ENCODE measurements around the gene TLE4. TPM values are rescaled to one million over a fixed set of nuclear protein-coding genes. Genes with fewer than 3 reads are reported as not detected.

Gene TLE4
- total and polyA plus RNA-seq, 2 of the 4 experiments (the other 2 are of a cell fraction) = 68.0 to 78.1 TPM

GRCh38 chr9:79572032-79572607, 355 bp downstream of the TLE4 start (continued):
- no peak for TF ChIP-seq NFE2L2 (IDR thresholded peaks at IDR 0.05; ENCODE audit: low read depth, low read length)
- TF ChIP-seq CHD1 (IDR thresholded peaks at IDR 0.05; ENCODE audit: low read depth, low read length) = no peak; the same call in 1 of the 2 replicates

- in situ Hi-C loops (cut with MboI; ENCODE audit: low sequenced_read_pairs) (loop anchor here (10.0 to 25.0 kb wide), 3 partner anchors 378 to 986 kb away; no protein-coding TSS in a partner anchor), intact Hi-C loops (cut with micrococcal nuclease) (loop anchor here (5.0 to 10.0 kb wide), 11 partner anchors 96 to 1208 kb away; no protein-coding TSS in a partner anchor), dilution Hi-C loops (cut with HindIII; ENCODE audit: low sequenced_read_pairs, unreplicated experiment) (no loop called here)
- Histone ChIP-seq H3K4me1 (ENCODE audit: control insufficient read depth, insufficient read depth, low read length) (peaks cover 2% of the 10 kb centered on the region; the same call in 1 of the 2 replicates), H3K4ac (ENCODE audit: low read depth, low read length) (peak overlapping the region; percentile 67), H4K91ac (ENCODE audit: insufficient read depth, low read depth, low read length) (no peak overlapping the region), H3K4me2 (ENCODE audit: low read depth, low read length) (no peak overlapping the region), H3K27ac (ENCODE audit: insufficient read depth, low read length) (peak overlapping the region; percentile 63), H3K36me3 (ENCODE audit: control insufficient read depth, insufficient read depth, low read length) (no peaks in the 10 kb centered on the region), H4K8ac (ENCODE audit: low read depth in 2 of 2, low read length in 2 of 2) (peak overlapping the region in 1 of 2 experiments; percentile 80; a peak in 2 of 4 replicates), H3K9me1 (ENCODE audit: insufficient read depth, low read length) (peaks cover 3% of the 10 kb centered on the region; the same call in 1 of the 2 replicates), H3K9ac (ENCODE audit: low read depth, low read length) (peak overlapping the region; percentile 95), H3K14ac (replicated peaks; ENCODE audit: low read depth, low read length) (no peak overlapping the region), H2AK5ac (ENCODE audit: low read depth, low read length) (no peak overlapping the region), H3K27me3 (ENCODE audit: control insufficient read depth, insufficient read depth, low read length) (no peaks in the 10 kb centered on the region), H2AFZ (replicated peaks; ENCODE audit: low read length, poor library complexity) (peak overlapping the region; percentile 85), H4K20me1 (ENCODE audit: insufficient read depth, low read length) (no peaks in the 10 kb centered on the region), H2BK15ac (ENCODE audit: low read depth, low read length) (no peak overlapping the region), H3K4me3 (ENCODE audit: insufficient read depth, low read depth, low read length) (peak overlapping the region; percentile 83), H2BK120ac (ENCODE audit: low read depth, low read length) (peak overlapping the region; percentile 14; the same call in 1 of the 2 replicates), H4K5ac (ENCODE audit: low read depth, low read length) (no peak overlapping the region), H2BK20ac (ENCODE audit: low read depth, low read length) (no peak overlapping the region), H3K23ac (ENCODE audit: low read depth, low read length) (0 out of 2 replicates have a peak overlapping the region, but pooled peaks have one; percentile 28), H3K18ac (ENCODE audit: low read depth, low read length) (peak overlapping the region; percentile 1; the same call in 1 of the 2 replicates), H3K56ac (ENCODE audit: extremely low read depth, insufficient read depth, low read length) (no peak overlapping the region), H2AK9ac (replicated peaks; ENCODE audit: low read depth, low read length, poor library complexity) (peak overlapping the region; percentile 70), H2BK5ac (ENCODE audit: low read depth, low read length, poor library complexity, severe bottlenecking) (peak overlapping the region; percentile 82), H3K79me1 (ENCODE audit: low read depth in 1 of 2, low read length in 2 of 2) (peaks cover 10 to 26% of the 10 kb centered on the region in 2 experiments; a peak in 3 of 4 replicates), H3K9me3 (ENCODE audit: control insufficient read depth, insufficient read depth, low read length) (no peaks in the 10 kb centered on the region)
- 0% methylated on average over 27 of the region's 115 CpGs; no CpG with 5 or more reads in 1 of the 2 experiments for WGBS, 2 experiments (ENCODE audit: extremely low coverage in 2 of 2, insufficient read length in 1 of 2)
- DNase-seq (peak; percentile 40), ATAC-seq (ENCODE audit: low read depth) (peak; percentile 2)
- CTCF ChIA-PET = interaction anchor here (0.7 to 1.0 kb wide), 4 partner anchors 32 to 564 kb away, joined by 3 to 9 read pairs (median 5); no protein-coding TSS in a partner anchor
- no TSS peak for BruUV-seq (replicated peaks)
- TF ChIP-seq POLR2A (IDR thresholded peaks at IDR 0.05; ENCODE audit: low read depth, low read length) (peak; percentile 26; the same call in 1 of the 2 replicates), MAZ (IDR thresholded peaks at IDR 0.05; ENCODE audit: borderline replicate concordance, low read depth, low read length) (peak; percentile 36; the same call in 1 of the 2 replicates), MXI1 (IDR thresholded peaks at IDR 0.05; ENCODE audit: borderline replicate concordance, low read depth, low read length) (0 out of 2 replicates have a peak, but pooled peaks have one; percentile 10), CHD1 (IDR thresholded peaks at IDR 0.05; ENCODE audit: low read depth, low read length) (no peak; the same call in 1 of the 2 replicates), BHLHE40 (IDR thresholded peaks at IDR 0.05; ENCODE audit: low read depth, low read length) (peak; percentile 69), USF2 (IDR thresholded peaks at IDR 0.05; ENCODE audit: low read depth, low read length) (no peak), MAFK (IDR thresholded peaks at IDR 0.05; ENCODE audit: low read depth, low read length) (no peak), CEBPB (IDR thresholded peaks at IDR 0.05; ENCODE audit: low read depth, low read length) (no peak), CTCF (conservative IDR thresholded peaks at IDR 0.05; ENCODE audit: low read depth, low read length) (peak; percentile 8; the same call in 1 of the 2 replicates)
- POLR2A ChIA-PET (ENCODE audit: unreplicated experiment) = interaction anchor here (0.7 kb wide), 1 partner anchor 36 kb away, joined by 4 read pairs; no protein-coding TSS in a partner anchor
These were observed 1.0 kb downstream of the TLE4 start for GRCh38 chr9:79572608-79573411.

Measured in IMR-90 (cell line).